ENCODE measurements around the gene C16orf92.

The C16orf92 gene

DNA sequence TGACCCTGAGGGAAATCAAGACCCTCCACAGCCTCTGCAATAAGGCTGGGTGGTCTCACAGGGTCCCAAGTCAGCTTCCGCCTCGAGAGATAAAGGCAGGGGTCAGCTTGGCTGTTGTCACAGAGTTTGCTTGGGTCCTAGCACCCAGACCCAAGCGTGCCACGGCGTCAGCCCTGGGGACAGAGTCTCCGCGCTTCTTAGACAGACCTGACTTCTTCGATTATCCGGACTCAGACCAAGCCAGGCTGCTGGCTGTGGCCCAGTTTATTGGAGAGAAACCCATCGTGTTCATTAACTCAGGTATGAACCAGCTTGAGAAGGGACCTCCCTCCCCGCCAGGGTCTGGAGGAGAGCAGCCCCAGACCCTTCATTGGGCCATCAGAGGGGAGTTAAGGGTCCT lies 588 bp downstream of the C16orf92 start:
- no peak for TF ChIP-seq SNAI2 (CRISPR knock-in tag; IDR thresholded peaks at IDR 0.05)
- no peak for TF ChIP-seq TCF4 (CRISPR knock-in tag; IDR thresholded peaks at IDR 0.05; ENCODE audit: borderline replicate concordance)
- TF ChIP-seq ZNF8 (CRISPR knock-in tag; IDR thresholded peaks at IDR 0.05): no peak
- no peak for TF ChIP-seq ZFP30 (CRISPR knock-in tag; IDR thresholded peaks at IDR 0.05)
- TF ChIP-seq ZC3H10 (CRISPR knock-in tag; IDR thresholded peaks at IDR 0.05): no peak
- no peak for TF ChIP-seq GLIS3 (CRISPR knock-in tag; IDR thresholded peaks at IDR 0.05)
- TF ChIP-seq CSDC2 (CRISPR knock-in tag; IDR thresholded peaks at IDR 0.05): no peak
- TF ChIP-seq ZNF70 (CRISPR knock-in tag; IDR thresholded peaks at IDR 0.05): no peak
- no peak for TF ChIP-seq BACH2 (CRISPR knock-in tag; IDR thresholded peaks at IDR 0.05; ENCODE audit: borderline replicate concordance)
- TF ChIP-seq TOX (CRISPR knock-in tag; IDR thresholded peaks at IDR 0.05; ENCODE audit: borderline replicate concordance): no peak
- ATAC-seq: no peak

DNA sequence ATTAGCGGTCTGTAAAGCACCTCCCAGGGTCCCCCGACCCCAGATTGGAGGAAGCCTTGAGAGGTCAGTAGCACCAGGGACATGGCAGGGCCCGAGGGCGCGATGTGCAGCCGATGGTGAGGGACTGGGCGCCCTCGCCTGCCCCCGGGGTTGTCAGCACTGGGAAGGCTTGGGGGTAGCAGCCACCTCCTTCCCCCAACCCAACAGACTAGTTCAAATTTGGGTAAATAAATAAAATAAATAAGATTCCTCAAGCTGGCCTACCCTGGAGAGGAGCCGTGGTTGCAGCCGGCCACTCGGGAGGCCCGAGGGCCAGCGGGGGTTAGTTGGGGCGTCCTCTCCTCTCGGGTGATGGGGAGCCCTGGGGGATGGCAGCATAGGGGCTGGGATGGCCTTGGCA lies 1.5 kb downstream of the C16orf92 start:
- no peak for ATAC-seq

DNA sequence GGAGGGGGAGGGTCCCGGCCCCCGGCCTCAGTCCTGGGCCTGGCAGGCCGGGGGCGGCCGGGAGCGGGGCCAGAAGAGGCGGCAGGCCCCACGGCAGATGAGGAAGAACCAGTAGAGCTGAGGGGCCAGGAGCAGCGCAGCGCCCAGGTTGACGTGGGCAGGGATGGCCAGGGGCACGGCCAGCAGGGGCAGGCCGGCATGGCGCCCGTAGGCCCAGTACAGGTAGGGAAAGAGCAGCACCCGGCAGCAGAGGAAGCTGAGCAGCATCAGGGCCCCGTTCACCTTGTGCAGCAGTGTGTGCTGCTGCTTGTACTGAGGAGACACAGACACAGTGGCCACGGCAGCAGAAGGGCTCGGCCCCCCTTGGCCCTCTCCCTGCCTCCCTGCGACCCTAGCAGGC lies 2.2 kb downstream of the C16orf92 start:
- ATAC-seq: no peak
- TF ChIP-seq ZFP3 (CRISPR knock-in tag; IDR thresholded peaks at IDR 0.05) (no peak), ZC3H10 (CRISPR knock-in tag; IDR thresholded peaks at IDR 0.05) (no peak), TOX (CRISPR knock-in tag; IDR thresholded peaks at IDR 0.05; ENCODE audit: borderline replicate concordance) (no peak), BACH2 (CRISPR knock-in tag; IDR thresholded peaks at IDR 0.05; ENCODE audit: borderline replicate concordance) (no peak), ISL1 (CRISPR knock-in tag; IDR thresholded peaks at IDR 0.05) (no peak), PPARA (CRISPR knock-in tag; IDR thresholded peaks at IDR 0.05; ENCODE audit: borderline replicate concordance) (no peak), ARNTL (CRISPR knock-in tag; IDR thresholded peaks at IDR 0.05; ENCODE audit: borderline replicate concordance, low read depth) (no peak), TCF4 (CRISPR knock-in tag; IDR thresholded peaks at IDR 0.05; ENCODE audit: borderline replicate concordance) (no peak), ZNF70 (CRISPR knock-in tag; IDR thresholded peaks at IDR 0.05) (no peak), RARB (CRISPR knock-in tag; IDR thresholded peaks at IDR 0.05) (no peak), ZNF565 (CRISPR knock-in tag; conservative IDR thresholded peaks at IDR 0.05; ENCODE audit: low read depth) (no peak), OSR1 (CRISPR knock-in tag; IDR thresholded peaks at IDR 0.05) (no peak), GLIS3 (CRISPR knock-in tag; IDR thresholded peaks at IDR 0.05) (no peak), ESRRG (CRISPR knock-in tag; IDR thresholded peaks at IDR 0.05) (no peak), SNAI2 (CRISPR knock-in tag; IDR thresholded peaks at IDR 0.05) (no peak)
- TF ChIP-seq, protein P1, sequence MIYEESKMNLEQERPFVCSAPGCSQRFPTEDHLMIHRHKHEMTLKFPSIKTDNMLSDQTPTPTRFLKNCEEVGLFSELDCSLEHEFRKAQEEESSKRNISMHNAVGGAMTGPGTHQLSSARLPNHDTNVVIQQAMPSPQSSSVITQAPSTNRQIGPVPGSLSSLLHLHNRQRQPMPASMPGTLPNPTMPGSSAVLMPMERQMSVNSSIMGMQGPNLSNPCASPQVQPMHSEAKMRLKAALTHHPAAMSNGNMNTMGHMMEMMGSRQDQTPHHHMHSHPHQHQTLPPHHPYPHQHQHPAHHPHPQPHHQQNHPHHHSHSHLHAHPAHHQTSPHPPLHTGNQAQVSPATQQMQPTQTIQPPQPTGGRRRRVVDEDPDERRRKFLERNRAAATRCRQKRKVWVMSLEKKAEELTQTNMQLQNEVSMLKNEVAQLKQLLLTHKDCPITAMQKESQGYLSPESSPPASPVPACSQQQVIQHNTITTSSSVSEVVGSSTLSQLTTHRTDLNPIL (CRISPR knock-in tag; IDR thresholded peaks at IDR 0.05; ENCODE audit: low read depth): no peak
- TF ChIP-seq, protein P2, sequence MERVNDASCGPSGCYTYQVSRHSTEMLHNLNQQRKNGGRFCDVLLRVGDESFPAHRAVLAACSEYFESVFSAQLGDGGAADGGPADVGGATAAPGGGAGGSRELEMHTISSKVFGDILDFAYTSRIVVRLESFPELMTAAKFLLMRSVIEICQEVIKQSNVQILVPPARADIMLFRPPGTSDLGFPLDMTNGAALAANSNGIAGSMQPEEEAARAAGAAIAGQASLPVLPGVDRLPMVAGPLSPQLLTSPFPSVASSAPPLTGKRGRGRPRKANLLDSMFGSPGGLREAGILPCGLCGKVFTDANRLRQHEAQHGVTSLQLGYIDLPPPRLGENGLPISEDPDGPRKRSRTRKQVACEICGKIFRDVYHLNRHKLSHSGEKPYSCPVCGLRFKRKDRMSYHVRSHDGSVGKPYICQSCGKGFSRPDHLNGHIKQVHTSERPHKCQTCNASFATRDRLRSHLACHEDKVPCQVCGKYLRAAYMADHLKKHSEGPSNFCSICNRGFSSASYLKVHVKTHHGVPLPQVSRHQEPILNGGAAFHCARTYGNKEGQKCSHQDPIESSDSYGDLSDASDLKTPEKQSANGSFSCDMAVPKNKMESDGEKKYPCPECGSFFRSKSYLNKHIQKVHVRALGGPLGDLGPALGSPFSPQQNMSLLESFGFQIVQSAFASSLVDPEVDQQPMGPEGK (CRISPR knock-in tag; IDR thresholded peaks at IDR 0.05; ENCODE audit: borderline replicate concordance): no peak

More for the DNA sequence above, 1.5 kb downstream of the C16orf92 start:
- no peak for TF ChIP-seq TCF4 (CRISPR knock-in tag; IDR thresholded peaks at IDR 0.05; ENCODE audit: borderline replicate concordance)
- TF ChIP-seq ZFP3 (CRISPR knock-in tag; IDR thresholded peaks at IDR 0.05): no peak
- TF ChIP-seq OSR1 (CRISPR knock-in tag; IDR thresholded peaks at IDR 0.05): no peak
- TF ChIP-seq, protein P3, sequence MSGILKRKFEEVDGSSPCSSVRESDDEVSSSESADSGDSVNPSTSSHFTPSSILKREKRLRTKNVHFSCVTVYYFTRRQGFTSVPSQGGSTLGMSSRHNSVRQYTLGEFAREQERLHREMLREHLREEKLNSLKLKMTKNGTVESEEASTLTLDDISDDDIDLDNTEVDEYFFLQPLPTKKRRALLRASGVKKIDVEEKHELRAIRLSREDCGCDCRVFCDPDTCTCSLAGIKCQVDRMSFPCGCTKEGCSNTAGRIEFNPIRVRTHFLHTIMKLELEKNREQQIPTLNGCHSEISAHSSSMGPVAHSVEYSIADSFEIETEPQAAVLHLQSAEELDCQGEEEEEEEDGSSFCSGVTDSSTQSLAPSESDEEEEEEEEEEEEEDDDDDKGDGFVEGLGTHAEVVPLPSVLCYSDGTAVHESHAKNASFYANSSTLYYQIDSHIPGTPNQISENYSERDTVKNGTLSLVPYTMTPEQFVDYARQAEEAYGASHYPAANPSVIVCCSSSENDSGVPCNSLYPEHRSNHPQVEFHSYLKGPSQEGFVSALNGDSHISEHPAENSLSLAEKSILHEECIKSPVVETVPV (CRISPR knock-in tag; IDR thresholded peaks at IDR 0.05): no peak
- TF ChIP-seq ZNF70 (CRISPR knock-in tag; IDR thresholded peaks at IDR 0.05): no peak
- no peak for TF ChIP-seq ZNF8 (CRISPR knock-in tag; IDR thresholded peaks at IDR 0.05)
- no peak for TF ChIP-seq ISL1 (CRISPR knock-in tag; IDR thresholded peaks at IDR 0.05)
- TF ChIP-seq CSDC2 (CRISPR knock-in tag; IDR thresholded peaks at IDR 0.05): no peak
- TF ChIP-seq, protein P1 (CRISPR knock-in tag; IDR thresholded peaks at IDR 0.05; ENCODE audit: low read depth): no peak
- no peak for TF ChIP-seq ARNTL (CRISPR knock-in tag; IDR thresholded peaks at IDR 0.05; ENCODE audit: borderline replicate concordance, low read depth)

DNA sequence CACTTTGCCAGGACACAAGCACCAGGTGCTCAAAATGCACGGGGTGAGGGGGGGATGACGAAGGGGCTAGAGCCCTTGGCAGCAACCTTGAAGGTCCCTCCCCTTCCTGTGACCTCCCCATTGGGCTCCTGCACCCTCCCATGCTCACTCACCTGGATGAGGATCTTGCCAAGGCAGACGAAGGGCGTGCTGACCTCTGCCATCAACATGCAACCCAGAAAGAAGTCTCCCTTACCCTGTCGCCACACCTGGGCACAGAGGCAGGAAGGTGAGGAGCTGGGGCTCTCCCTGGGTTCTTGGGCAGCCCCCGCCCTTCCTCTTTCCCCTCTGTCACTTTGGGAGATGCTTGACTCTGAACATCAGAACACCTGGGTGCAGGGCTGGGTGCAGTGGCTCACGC lies 2.6 kb downstream of the C16orf92 start:
- no peak for ATAC-seq
- TF ChIP-seq CSDC2 (CRISPR knock-in tag; IDR thresholded peaks at IDR 0.05): no peak
- TF ChIP-seq, protein P2 (CRISPR knock-in tag; IDR thresholded peaks at IDR 0.05; ENCODE audit: borderline replicate concordance): no peak
- TF ChIP-seq OSR1 (CRISPR knock-in tag; IDR thresholded peaks at IDR 0.05): no peak
- TF ChIP-seq BACH2 (CRISPR knock-in tag; IDR thresholded peaks at IDR 0.05; ENCODE audit: borderline replicate concordance): no peak
- no peak for TF ChIP-seq SNAI2 (CRISPR knock-in tag; IDR thresholded peaks at IDR 0.05)
- TF ChIP-seq, protein P1 (CRISPR knock-in tag; IDR thresholded peaks at IDR 0.05; ENCODE audit: low read depth): no peak
- TF ChIP-seq ZFP30 (CRISPR knock-in tag; IDR thresholded peaks at IDR 0.05): no peak
- TF ChIP-seq RARB (CRISPR knock-in tag; IDR thresholded peaks at IDR 0.05): no peak
- TF ChIP-seq ZNF70 (CRISPR knock-in tag; IDR thresholded peaks at IDR 0.05): no peak
- TF ChIP-seq, protein P4, sequence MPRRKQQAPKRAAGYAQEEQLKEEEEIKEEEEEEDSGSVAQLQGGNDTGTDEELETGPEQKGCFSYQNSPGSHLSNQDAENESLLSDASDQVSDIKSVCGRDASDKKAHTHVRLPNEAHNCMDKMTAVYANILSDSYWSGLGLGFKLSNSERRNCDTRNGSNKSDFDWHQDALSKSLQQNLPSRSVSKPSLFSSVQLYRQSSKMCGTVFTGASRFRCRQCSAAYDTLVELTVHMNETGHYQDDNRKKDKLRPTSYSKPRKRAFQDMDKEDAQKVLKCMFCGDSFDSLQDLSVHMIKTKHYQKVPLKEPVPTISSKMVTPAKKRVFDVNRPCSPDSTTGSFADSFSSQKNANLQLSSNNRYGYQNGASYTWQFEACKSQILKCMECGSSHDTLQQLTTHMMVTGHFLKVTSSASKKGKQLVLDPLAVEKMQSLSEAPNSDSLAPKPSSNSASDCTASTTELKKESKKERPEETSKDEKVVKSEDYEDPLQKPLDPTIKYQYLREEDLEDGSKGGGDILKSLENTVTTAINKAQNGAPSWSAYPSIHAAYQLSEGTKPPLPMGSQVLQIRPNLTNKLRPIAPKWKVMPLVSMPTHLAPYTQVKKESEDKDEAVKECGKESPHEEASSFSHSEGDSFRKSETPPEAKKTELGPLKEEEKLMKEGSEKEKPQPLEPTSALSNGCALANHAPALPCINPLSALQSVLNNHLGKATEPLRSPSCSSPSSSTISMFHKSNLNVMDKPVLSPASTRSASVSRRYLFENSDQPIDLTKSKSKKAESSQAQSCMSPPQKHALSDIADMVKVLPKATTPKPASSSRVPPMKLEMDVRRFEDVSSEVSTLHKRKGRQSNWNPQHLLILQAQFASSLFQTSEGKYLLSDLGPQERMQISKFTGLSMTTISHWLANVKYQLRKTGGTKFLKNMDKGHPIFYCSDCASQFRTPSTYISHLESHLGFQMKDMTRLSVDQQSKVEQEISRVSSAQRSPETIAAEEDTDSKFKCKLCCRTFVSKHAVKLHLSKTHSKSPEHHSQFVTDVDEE (CRISPR knock-in tag; IDR thresholded peaks at IDR 0.05): no peak
- no peak for TF ChIP-seq ZNF565 (CRISPR knock-in tag; conservative IDR thresholded peaks at IDR 0.05; ENCODE audit: low read depth)
- TF ChIP-seq GLIS3 (CRISPR knock-in tag; IDR thresholded peaks at IDR 0.05): no peak
